H1 (cell line): ENCODE results near the gene NRXN2. TPM values are rescaled to one million over a fixed set of nuclear protein-coding genes. Genes with fewer than 3 reads are reported as not detected.

Source experiments
- CTCF ChIA-PET: fragments of 300-600 bp; sonication (Branson Sonifier 250); formaldehyde crosslinking; loops from one replicate; lab custom pipeline; 2021; ENCODE audit not compliant: partially characterized antibody; lab: Charles Lee
- POLR2A ChIA-PET: fragments of 300-600 bp; sonication (Branson Sonifier 250); formaldehyde crosslinking; loops from one replicate; lab custom pipeline; 2021; ENCODE audit warnings: inconsistent platforms; ENCODE audit not compliant: partially characterized antibody; lab: Charles Lee
- DNase-seq, 2 experiments: peaks; one replicate each; pipeline versions ENCODE4 v3.0.0 to v3.0.0-alpha.2; 2010 to 2022; ENCODE audit warnings: low spot score in 2 of 2, low read depth in 1 of 2, mixed read lengths in 1 of 2
- FAIRE-seq: peaks from 2 replicates; lab custom pipeline; 2011; peaks lifted over from hg19 to GRCh38; lab: Jason Lieb, UNC
- H2AFZ ChIP-seq: 2 replicates; pipeline ENCODE4 v1.8.1; 2012; ENCODE audit warnings: low read length, inconsistent platforms
- H2AK5ac ChIP-seq: 2 replicates; pipeline ENCODE4 v1.6.1; 2013; ENCODE audit warnings: low read depth, low read length
- H2BK120ac ChIP-seq: replicated peaks from 2 replicates; pipeline ENCODE3; 2013; ENCODE audit warnings: low read depth, low read length, inconsistent platforms
- H2BK12ac ChIP-seq: 2 replicates; pipeline ENCODE4 v1.6.1; 2013; ENCODE audit warnings: low read depth, low read length
- H2BK15ac ChIP-seq: 2 replicates; pipeline ENCODE4 v1.6.1; 2013; ENCODE audit warnings: low read length
- H2BK20ac ChIP-seq: 2 replicates; pipeline ENCODE4 v1.6.1; 2013; ENCODE audit warnings: low read length
- H2BK5ac ChIP-seq: 2 replicates; pipeline ENCODE4 v1.6.1; 2013; ENCODE audit warnings: low read depth, low read length
- H3K14ac ChIP-seq: 2 replicates; pipeline ENCODE4 v1.6.1; 2013; ENCODE audit warnings: inconsistent platforms; ENCODE audit not compliant: insufficient read length
- H3K18ac ChIP-seq: 2 replicates; pipeline ENCODE4 v1.6.1; 2013; ENCODE audit warnings: low read length; ENCODE audit errors: extremely low read depth
- H3K23ac ChIP-seq: 2 replicates; pipeline ENCODE4 v1.6.1; 2013; ENCODE audit warnings: inconsistent platforms; ENCODE audit not compliant: insufficient read length
- H3K23me2 ChIP-seq: 2 replicates; pipeline ENCODE4 v1.6.1; 2013; ENCODE audit warnings: low read depth, low read length
- H3K27ac ChIP-seq: 2 replicates; pipeline ENCODE4 v1.6.1; 2011; ENCODE audit warnings: low read depth, low read length, inconsistent platforms
- H3K27me3 ChIP-seq, 4 experiments: replicated peaks in 1 of 4; 1 replicate in 1 of 4; 2 replicates in 3 of 4; pipeline versions ENCODE4 v1.6.1 to v1.8.1; 2011 to 2013; ENCODE audit warnings: low read length in 3 of 4, mild to moderate bottlenecking in 3 of 4, inconsistent platforms in 2 of 4, mixed read lengths in 2 of 4, moderate library complexity in 1 of 4; ENCODE audit not compliant: control insufficient read depth in 3 of 4, insufficient read depth in 3 of 4; ENCODE audit errors: extremely low read depth in 1 of 4
- H3K36me3 ChIP-seq, 4 experiments: 2 replicates each; pipeline versions ENCODE4 v1.6.1 to v1.8.1; 2011 to 2013; ENCODE audit warnings: mild to moderate bottlenecking in 4 of 4, low read length in 3 of 4, moderate library complexity in 2 of 4, control low read depth in 1 of 4, inconsistent platforms in 1 of 4; ENCODE audit not compliant: insufficient read depth in 4 of 4, control insufficient read depth in 2 of 4
- H3K4ac ChIP-seq: replicated peaks from 2 replicates; pipeline ENCODE3; 2013; ENCODE audit warnings: low read length, low read depth, mixed read lengths, inconsistent platforms; ENCODE audit not compliant: insufficient read length
- H3K4me1 ChIP-seq, 4 experiments: replicated peaks in 1 of 4; 1 replicate in 1 of 4; 2 replicates in 3 of 4; pipeline versions ENCODE4 v1.6.1 to v1.8.1; 2011 to 2013; ENCODE audit warnings: low read length in 3 of 4, inconsistent platforms in 2 of 4, mixed read lengths in 1 of 4; ENCODE audit not compliant: insufficient read depth in 4 of 4, control insufficient read depth in 3 of 4
- H3K4me2 ChIP-seq, 2 experiments: 2 replicates each; pipeline versions ENCODE4 v1.6.1 to v1.8.1; 2011 to 2013; ENCODE audit warnings: low read depth in 2 of 2, low read length in 2 of 2, control low read depth in 1 of 2, inconsistent platforms in 1 of 2, mild to moderate bottlenecking in 1 of 2; ENCODE audit not compliant: insufficient read depth in 1 of 2
- H3K4me3 ChIP-seq, 4 experiments: fragments of 200-600, 300-600 bp in 1 of 4; sonication (generic), shearing (Covaris generic), sonication (Bioruptor Twin) in 1 of 4; 2 replicates each; pipeline versions ENCODE4 v1.5.1 to v1.8.1; 2011 to 2016; ENCODE audit warnings: low read length in 4 of 4, low read depth in 3 of 4, control low read depth in 2 of 4, inconsistent platforms in 2 of 4, mild to moderate bottlenecking in 2 of 4, mixed read lengths in 1 of 4, moderate library complexity in 1 of 4; ENCODE audit not compliant: insufficient read depth in 2 of 4; ENCODE audit errors: extremely low read depth in 1 of 4
- H3K56ac ChIP-seq: replicated peaks from 2 replicates; pipeline ENCODE3; 2013; ENCODE audit warnings: low read depth, mild to moderate bottlenecking, mixed read lengths, low read length, inconsistent platforms; ENCODE audit not compliant: insufficient read length
- H3K79me1 ChIP-seq: 2 replicates; pipeline ENCODE4 v1.6.1; 2013; ENCODE audit warnings: low read depth, low read length, control low read depth
- H3K79me2 ChIP-seq, 2 experiments: 2 replicates each; pipeline versions ENCODE4 v1.6.1 to v1.8.1; 2012 to 2013; ENCODE audit warnings: low read length in 2 of 2, mild to moderate bottlenecking in 2 of 2, inconsistent platforms in 1 of 2; ENCODE audit not compliant: insufficient read depth in 2 of 2, control insufficient read depth in 1 of 2
- H3K9ac ChIP-seq, 4 experiments: replicated peaks in 1 of 4; 1 replicate in 1 of 4; 2 replicates in 3 of 4; pipeline versions ENCODE4 v1.6.1 to v1.8.1; 2011 to 2013; ENCODE audit warnings: low read depth in 3 of 4, low read length in 3 of 4, control low read depth in 2 of 4, mild to moderate bottlenecking in 2 of 4, moderate library complexity in 2 of 4, inconsistent platforms in 1 of 4; ENCODE audit errors: extremely low read depth in 1 of 4
- H3K9me3 ChIP-seq, 2 experiments: 2 replicates each; pipeline versions ENCODE4 v1.6.1 to v1.8.1; 2012 to 2013; ENCODE audit warnings: mild to moderate bottlenecking in 2 of 2, moderate library complexity in 2 of 2, control low read depth in 1 of 2, inconsistent platforms in 1 of 2, low read depth in 1 of 2, low read length in 1 of 2, mixed read lengths in 1 of 2; ENCODE audit not compliant: insufficient read depth in 2 of 2
- H4K20me1 ChIP-seq, 2 experiments: replicated peaks in 1 of 2; 2 replicates each; pipeline versions ENCODE3 to v1.8.1; 2011 to 2013; ENCODE audit warnings: inconsistent platforms in 2 of 2, low read length in 2 of 2, mild to moderate bottlenecking in 1 of 2; ENCODE audit not compliant: insufficient read depth in 2 of 2, control insufficient read depth in 1 of 2
- H4K5ac ChIP-seq: 2 replicates; pipeline ENCODE4 v1.6.1; 2013; ENCODE audit warnings: low read length, low read depth, mixed read lengths, inconsistent platforms; ENCODE audit not compliant: insufficient read length
- H4K8ac ChIP-seq: 2 replicates; pipeline ENCODE4 v1.8.0; 2013; ENCODE audit warnings: mild to moderate bottlenecking, moderate library complexity, low read length, inconsistent platforms; ENCODE audit not compliant: insufficient read depth; ENCODE audit errors: extremely low read depth
- H4K91ac ChIP-seq: replicated peaks from 2 replicates; pipeline ENCODE3; 2013; ENCODE audit warnings: low read length, mixed read lengths, inconsistent platforms; ENCODE audit not compliant: insufficient read length
- BACH1 ChIP-seq: IDR thresholded peaks from 2 replicates; pipeline ENCODE4 v1.6.1; 2012; ENCODE audit warnings: low read length, improper control_type of control experiment
- JUND ChIP-seq: IDR thresholded peaks from 2 replicates; pipeline ENCODE4 v1.6.1; 2011; ENCODE audit warnings: mild to moderate bottlenecking, improper control_type of control experiment, low read length
- KDM1A ChIP-seq: fragments of 200-600, 300-600 bp; sonication (generic); IDR thresholded peaks from 2 replicates; pipeline ENCODE4 v1.7.1; 2016; ENCODE audit warnings: mild to moderate bottlenecking, low read length, borderline replicate concordance
- KDM4A ChIP-seq: IDR thresholded peaks from one replicate; pipeline ENCODE4 v1.7.1; 2012; ENCODE audit warnings: low read depth, mild to moderate bottlenecking, moderate library complexity, low read length, inconsistent platforms; ENCODE audit not compliant: severe bottlenecking
- POLR2AphosphoS5 ChIP-seq: IDR thresholded peaks from 2 replicates; pipeline ENCODE4 v1.6.1; 2011; ENCODE audit warnings: low read depth, low read length
- RNF2 ChIP-seq: fragments of 200-900, 300-1000 bp; sonication (generic); IDR thresholded peaks from 2 replicates; pipeline ENCODE4 v1.7.1; 2016; ENCODE audit warnings: borderline replicate concordance, low read depth, mild to moderate bottlenecking, antibody characterized with exemption, low read length; ENCODE audit not compliant: poor library complexity, severe bottlenecking; ENCODE audit errors: missing control alignments
- SAP30 ChIP-seq: fragments of 300-600 bp; sonication (generic); IDR thresholded peaks from 2 replicates; pipeline ENCODE4 v1.7.1; 2012; ENCODE audit warnings: low read length, moderate library complexity, mild to moderate bottlenecking, inconsistent platforms; ENCODE audit not compliant: insufficient read depth, insufficient replicate concordance
- SRF ChIP-seq: IDR thresholded peaks from 2 replicates; pipeline ENCODE4 v1.6.1; 2011; ENCODE audit warnings: mild to moderate bottlenecking, low read depth, low read length, moderate library complexity
- TAF7 ChIP-seq: optimal IDR thresholded peaks from 2 replicates; pipeline ENCODE3; 2011; ENCODE audit warnings: low read depth, mild to moderate bottlenecking, inconsistent platforms, low read length, moderate library complexity, borderline replicate concordance
- WGBS, 2 experiments: shearing (Covaris generic) in 1 of 2; methylation state at CpG; one replicate each; pipeline versions ENCODE4 v1.1.6 to v1.1.7; 2013 to 2015; ENCODE audit warnings: low lambda C conversion rate in 2 of 2, mixed read lengths in 2 of 2, inconsistent platforms in 1 of 2, low coverage in 1 of 2, missing lambda C conversion rate in 1 of 2; ENCODE audit not compliant: insufficient replicate concordance in 2 of 2, insufficient coverage in 1 of 2, insufficient read length in 1 of 2; ENCODE audit errors: extremely low coverage in 1 of 2, missing lambda C conversion rate in 1 of 2; 5-methylcytosine and 5-hydroxymethylcytosine counted together
- polyA plus RNA-seq, 7 experiments: library from polyadenylated mRNA; depleted of rRNA in 3 of 7; stranded (reverse) in 5 of 7; unstranded in 2 of 7; fragments of >200 nt in 5 of 7; fragments of 200-250 nt in 2 of 7; gene quantifications; 1 replicate in 5 of 7; 2 replicates in 1 of 7; 4 replicates in 1 of 7; pipeline versions ENCODE4 v1.2.1 to v1.2.3, GENCODE V29; 2011 to 2013; ENCODE audit warnings: missing spikeins in 2 of 7, mixed read lengths in 2 of 7
- total RNA-seq: library from RNA; stranded (reverse); fragmentation: NEBNext Ultra II Directional; extraction: Animal tissue kit (Norgen Biotek cat#: 25700); gene quantifications from 2 replicates; pipeline ENCODE4 v1.2.1, GENCODE V29; 2021

Gene NRXN2
- total and polyA plus RNA-seq, 2 of the 8 experiments (the other 6 are each of a cell fraction or from before 2014, with no cell fraction given): 1.3 to 11.5 TPM

- peaks cover 12 to 49% (median 33%) of the 10 kb centered on the region in 4 experiments for H3K27me3 ChIP-seq
- H3K4me3 ChIP-seq: peak overlapping the region; percentile 20 to 55 (median 24); a peak in 7 of 8 replicates
- H3K9ac ChIP-seq: no peak overlapping the region
- H2BK5ac ChIP-seq: peak overlapping the region; percentile 20; the same call in 1 of the 2 replicates
- 0 out of 2 replicates have a peak overlapping the region, but pooled peaks have one; percentile 72 for H2BK20ac ChIP-seq
- peak overlapping the region; percentile 59; the same call in 1 of the 2 replicates for H2AFZ ChIP-seq
- FAIRE-seq: no peak
- H3K23ac ChIP-seq: no peak overlapping the region
- peak overlapping the region; percentile 7 for H3K4ac ChIP-seq
- H3K4me2 ChIP-seq: peak overlapping the region; percentile 66 to 80
- no peak overlapping the region for H3K56ac ChIP-seq
- H2BK120ac ChIP-seq: no peak overlapping the region
- H3K27ac ChIP-seq: no peak overlapping the region
- H3K18ac ChIP-seq: peak overlapping the region; percentile 94
- H2BK12ac ChIP-seq: peak overlapping the region; percentile 97
- H3K14ac ChIP-seq: no peak overlapping the region
- H4K91ac ChIP-seq: peak overlapping the region; percentile 54
- H3K36me3 ChIP-seq: peaks cover 0 to 3% (median 0%) of the 10 kb centered on the region in 4 experiments; a peak in 1 of 8 replicates
- POLR2A ChIA-PET: interaction anchor here (0.7 to 3.4 kb wide), 4 partner anchors 13 to 168 kb away, joined by 3 to 10 read pairs (median 4); no protein-coding TSS in a partner anchor
- peaks cover 12 to 24% (median 19%) of the 10 kb centered on the region in 4 experiments for H3K4me1 ChIP-seq
- H3K79me2 ChIP-seq: no peaks in the 10 kb centered on the region
- peak overlapping the region; percentile 97 for H2BK15ac ChIP-seq
- H4K5ac ChIP-seq: peak overlapping the region; percentile 23
- DNase-seq: peak; percentile 54 to 90
- WGBS, 2 experiments: 21% methylated on average over 30 of the region's 46 CpGs; no CpG with 5 or more reads in 1 of the 2 experiments
- no peaks in the 10 kb centered on the region; the same call in 1 of the 2 replicates for H3K79me1 ChIP-seq
- CTCF ChIA-PET: interaction anchor here (0.7 to 4.2 kb wide), 5 partner anchors 11 to 74 kb away, joined by 3 to 30 read pairs (median 3); no protein-coding TSS in a partner anchor
- H3K23me2 ChIP-seq: peaks cover 12% of the 10 kb centered on the region; the same call in 1 of the 2 replicates
- no peak overlapping the region for H2AK5ac ChIP-seq
- H4K20me1 ChIP-seq: peaks cover 2 to 4% of the 10 kb centered on the region in 2 experiments
- H3K9me3 ChIP-seq: no peaks in the 10 kb centered on the region
- H4K8ac ChIP-seq: 0 out of 2 replicates have a peak overlapping the region, but pooled peaks have one; percentile 6
- TF ChIP-seq JUND (no peak), BACH1 (0 out of 2 replicates have a peak, but pooled peaks have one; percentile 6), SRF (no peak), KDM4A (peak; percentile 36), RNF2 (no peak), TAF7 (no peak), POLR2AphosphoS5 (no peak), SAP30 (no peak), KDM1A (no peak)
These were observed 11.7 kb downstream of the NRXN2 start for GRCh38 chr11:64711138-64711955.
